ENCODE measurements around the gene ATP6V1C2.

- TF ChIP-seq EP300 (IDR thresholded peaks at IDR 0.05) (no peak), CTCF (IDR thresholded peaks at IDR 0.05) (no peak), POLR2A (IDR thresholded peaks at IDR 0.05) (no peak), POLR2AphosphoS5 (IDR thresholded peaks at IDR 0.05) (no peak)
Observed at GRCh38 chr2:10750610-10751009, 29.2 kb downstream of the ATP6V1C2 start.
